ENCODE measurements around the gene CLASP1.
"Not testable (repeated sequence)": the region's sequence is repeated elsewhere in the genome, so short reads cannot be mapped to it uniquely, and the experiment has no call there.

CLASP1 gene

DNA sequence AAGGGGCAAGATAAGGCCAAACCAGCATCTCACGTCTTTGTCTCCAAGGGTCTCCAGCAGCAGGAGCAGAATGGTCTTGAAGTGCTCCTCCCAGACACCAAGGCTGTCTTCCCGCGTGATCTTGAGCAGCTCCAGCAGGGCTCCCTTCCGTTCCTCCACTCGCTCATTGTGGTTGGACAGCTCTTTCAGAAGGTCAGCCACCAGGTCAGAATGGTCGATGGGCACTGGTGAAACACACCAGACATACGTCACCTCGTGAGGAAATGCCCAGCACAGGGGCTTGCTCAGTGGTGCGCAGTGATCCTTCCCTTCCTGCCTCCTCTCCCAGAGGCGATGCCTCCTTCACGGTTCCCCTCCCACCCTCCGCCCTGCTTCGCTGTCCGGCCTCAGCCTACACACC lies 284.2 kb downstream of the CLASP1 start:
- DNase-seq = no peak

DNA sequence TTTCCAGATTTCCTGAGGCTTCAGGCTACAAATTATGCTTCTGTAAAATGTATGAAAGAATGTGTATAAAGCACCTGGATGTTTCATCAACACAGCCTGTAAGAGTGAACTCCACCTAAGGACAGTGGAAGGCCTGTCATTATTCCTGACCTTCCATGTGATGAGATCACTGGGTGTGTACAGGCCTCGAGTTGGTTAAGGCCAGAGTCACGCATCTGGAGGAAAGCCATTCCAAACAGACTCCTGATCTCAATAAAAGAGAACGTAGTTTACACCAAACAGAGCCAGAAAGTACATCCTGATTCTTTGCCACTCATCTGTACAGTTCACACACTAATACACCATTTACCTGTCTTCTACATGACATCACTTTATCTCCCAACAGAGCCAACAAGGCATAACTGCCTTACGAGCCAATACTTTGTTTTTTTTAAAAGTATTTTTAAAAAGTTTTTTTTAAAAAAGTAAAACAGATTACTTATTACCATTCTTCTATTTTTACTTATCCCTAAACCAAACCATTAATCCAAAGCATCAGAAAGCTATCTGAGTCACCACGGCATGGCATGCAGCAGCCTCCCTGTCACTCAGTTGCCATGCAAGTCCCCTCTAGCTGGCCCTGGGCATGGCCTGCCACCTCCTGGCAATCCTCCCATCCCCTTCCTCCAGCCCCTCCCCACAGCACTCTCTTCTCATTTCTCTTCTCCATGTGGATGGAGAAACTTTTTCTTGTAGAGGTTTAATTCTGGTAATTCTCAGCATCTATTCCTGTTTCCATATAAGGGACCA lies 285.4 kb downstream of the CLASP1 start:
- no peak for DNase-seq

DNA sequence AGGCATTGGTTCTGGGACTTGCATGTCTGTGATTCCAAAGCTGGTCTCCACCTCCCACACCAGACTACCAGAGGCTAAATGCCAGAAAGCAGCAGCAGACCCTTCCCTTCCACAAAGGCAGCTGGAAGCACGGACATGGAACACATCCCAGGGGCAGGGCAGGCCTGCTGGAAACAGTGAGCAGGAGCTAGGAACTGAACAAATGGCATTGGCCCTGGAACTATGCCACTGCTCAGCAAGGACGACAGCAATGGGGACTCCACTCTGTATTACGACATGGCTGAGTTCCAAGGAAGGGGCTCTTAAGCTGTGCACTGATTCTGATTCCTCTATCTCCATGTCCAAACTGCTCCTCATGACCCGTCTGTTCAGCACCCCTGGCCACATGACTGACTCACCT lies 286.5 kb downstream of the CLASP1 start:
- DNase-seq = no peak

DNA sequence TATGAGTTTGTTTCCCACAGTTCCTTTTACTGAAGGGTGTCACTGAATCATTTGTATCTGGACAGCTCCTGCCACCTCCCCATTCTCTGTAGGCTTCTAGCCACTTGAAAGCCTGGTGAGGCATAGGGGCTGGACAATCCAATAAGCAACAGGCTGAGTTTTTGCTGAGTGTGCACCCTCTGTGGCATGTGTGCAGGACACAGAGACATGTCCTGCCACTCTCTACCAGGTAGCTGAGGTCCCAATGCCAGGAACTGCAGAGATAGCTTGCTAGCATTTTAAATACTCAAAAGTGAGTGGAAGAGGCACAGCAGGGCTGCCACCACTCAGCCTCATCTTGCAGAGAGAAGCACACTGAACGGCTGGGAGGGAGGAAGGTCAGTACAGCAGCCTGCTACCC lies 287.0 kb downstream of the CLASP1 start:
- DNase-seq = no peak

DNA sequence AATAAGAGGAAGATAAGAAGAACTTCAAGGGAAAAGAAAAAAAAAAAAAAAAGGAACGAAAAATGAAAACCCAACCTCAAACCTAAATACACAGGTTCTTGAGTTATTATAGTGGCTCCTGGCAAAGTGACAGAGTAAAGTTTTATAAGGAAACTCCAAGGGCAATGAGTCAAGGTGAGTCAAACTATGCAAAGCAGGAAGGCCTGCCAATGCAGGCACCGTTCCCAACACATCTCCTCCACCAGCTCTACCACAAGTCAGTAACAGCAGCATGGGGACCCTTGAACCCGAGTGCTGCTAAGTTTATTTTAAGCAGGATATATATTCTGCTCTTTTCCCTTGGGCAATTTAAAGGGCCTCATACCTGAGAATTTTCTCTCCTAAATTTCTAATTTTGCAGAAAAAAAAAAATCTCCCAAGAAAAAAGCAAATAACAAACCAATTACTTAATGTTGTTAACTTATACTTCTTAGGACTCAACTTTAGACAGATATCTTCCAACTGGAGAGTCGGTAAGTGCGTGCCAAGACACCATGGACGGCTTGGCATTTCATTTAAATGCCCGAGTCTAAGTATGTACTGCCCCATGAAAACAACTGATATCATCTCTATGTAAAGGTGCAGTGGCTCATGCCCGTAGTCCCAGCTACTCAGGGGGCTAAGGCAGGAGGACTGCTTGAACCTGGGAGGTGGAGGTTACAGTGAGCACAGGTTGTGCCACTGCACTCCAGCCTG lies 288.5 kb downstream of the CLASP1 start:
- no peak for DNase-seq

DNA sequence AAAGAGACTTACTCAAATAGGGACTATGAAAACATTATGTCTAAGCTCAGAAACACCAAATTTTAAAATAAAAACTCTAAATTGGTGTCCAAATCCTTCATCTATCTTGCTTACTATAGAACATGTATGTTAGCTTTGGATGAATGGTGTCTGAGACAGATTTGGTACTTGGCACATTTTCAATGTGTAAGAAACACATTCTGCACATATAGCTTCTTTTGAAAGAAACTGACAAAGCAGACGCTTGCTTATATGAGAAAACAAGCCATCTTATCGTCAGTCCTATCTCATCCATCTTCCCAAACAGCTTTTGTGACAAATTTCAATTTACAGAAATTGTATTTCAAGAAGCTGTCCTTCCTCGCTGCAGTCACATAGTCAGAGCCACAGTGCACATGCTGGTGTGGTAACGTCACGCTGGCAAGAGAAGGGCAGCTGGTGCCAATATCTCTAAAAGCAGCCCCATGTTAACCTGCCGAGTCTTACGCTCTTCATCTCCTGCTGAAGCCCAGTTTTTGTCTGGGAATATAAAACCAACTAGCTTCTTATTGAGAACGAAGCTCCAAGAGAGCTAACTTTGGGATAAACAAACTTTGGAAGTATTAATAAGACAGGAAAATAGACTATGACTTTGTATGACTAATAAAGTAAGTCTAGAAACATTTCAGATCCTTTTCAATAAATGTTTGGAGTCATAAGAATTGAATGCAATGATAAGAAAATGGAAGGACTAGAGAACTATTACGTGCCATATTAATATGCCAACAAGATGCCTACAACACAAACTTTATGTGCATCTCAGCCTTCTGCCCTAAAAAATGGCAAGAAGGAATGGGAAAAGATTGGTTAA lies 289.3 kb downstream of the CLASP1 start:
- no peak for DNase-seq

DNA sequence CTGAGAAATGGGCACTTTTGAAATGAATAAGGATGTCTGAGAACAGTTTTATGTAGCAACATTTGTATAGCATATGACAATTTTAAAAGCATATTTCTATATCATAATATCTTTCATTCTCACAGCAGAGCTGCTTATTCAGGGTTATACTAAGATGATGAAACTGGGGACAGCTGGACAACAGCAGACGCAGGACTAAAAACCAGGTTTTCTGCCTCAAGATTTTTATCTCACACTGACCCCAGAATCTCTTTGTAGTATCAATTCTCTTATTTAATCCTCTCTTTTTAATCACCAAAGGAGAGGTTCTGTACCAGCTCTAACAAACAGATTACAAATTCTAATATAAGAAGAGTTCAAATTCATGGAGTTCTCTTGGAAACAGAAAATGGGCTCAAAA lies 290.1 kb downstream of the CLASP1 start:
- no peak for DNase-seq

DNA sequence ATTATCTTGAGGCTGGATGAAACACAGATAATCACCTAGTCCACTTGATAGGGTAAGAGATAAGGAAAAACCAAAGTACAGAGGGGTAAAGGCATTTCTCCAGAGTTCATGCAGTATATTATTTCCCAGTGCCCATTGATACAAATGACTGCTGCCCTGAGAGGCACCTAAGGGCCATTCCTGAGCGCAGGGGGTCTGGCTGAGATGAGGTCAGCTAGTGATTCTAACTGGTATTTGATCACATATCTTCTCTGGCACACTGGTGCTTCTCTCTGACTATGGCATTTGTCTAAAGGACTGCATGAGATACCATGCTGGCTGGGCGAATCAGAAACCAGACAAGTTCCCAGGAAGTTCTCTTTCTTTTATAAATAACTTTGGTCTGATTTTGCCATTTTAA lies 291.0 kb downstream of the CLASP1 start:
- no peak for DNase-seq

DNA sequence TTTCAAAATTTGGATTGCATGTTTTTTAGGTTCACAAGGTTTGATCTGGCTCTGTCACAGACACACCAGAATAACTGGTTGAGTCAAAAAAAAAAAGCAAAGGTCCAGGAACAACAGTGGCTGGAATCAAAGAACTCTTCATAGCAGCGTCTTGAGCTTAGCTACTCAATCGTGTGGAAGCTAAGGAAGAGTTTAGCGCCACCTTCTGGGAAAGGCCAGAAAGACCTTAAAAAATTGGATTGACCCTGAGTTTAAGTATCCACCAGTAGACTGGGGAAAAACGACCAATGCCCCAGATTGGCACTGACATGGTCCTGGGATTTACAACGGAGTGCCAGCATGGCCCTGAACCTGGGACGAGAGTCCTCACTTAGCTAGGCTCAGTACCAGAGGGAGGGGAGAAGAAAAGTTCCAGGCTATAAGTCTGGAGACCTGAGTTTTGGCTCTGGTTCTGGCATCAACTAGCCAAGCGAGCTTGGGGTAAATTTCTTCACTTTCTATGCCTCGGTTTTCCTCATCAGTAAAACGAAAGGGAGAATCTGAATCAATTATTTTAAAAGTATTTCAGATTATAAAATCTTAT lies 293.1 kb downstream of the CLASP1 start:
- DNase-seq = peak; percentile 68

DNA sequence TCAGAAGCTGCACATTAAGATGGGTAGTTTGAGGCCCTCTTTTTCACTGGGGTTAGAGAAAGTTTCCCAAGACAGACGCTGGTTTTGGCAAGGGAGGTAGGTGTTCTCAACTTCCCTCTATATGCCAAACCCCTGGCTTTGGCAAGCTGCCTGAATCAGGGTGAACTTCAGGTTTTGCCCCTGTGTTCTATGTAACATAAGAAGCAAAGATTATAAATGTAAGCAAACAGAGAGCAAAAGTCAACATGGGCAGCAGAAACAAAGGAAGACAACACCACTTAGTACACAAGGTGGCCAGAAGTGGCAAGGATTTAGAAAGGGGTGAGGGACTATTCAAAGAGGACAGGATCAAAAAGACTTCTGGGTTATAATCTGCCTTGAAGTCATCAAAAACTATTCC lies 293.8 kb downstream of the CLASP1 start:
- DNase-seq = peak; percentile 54

DNA sequence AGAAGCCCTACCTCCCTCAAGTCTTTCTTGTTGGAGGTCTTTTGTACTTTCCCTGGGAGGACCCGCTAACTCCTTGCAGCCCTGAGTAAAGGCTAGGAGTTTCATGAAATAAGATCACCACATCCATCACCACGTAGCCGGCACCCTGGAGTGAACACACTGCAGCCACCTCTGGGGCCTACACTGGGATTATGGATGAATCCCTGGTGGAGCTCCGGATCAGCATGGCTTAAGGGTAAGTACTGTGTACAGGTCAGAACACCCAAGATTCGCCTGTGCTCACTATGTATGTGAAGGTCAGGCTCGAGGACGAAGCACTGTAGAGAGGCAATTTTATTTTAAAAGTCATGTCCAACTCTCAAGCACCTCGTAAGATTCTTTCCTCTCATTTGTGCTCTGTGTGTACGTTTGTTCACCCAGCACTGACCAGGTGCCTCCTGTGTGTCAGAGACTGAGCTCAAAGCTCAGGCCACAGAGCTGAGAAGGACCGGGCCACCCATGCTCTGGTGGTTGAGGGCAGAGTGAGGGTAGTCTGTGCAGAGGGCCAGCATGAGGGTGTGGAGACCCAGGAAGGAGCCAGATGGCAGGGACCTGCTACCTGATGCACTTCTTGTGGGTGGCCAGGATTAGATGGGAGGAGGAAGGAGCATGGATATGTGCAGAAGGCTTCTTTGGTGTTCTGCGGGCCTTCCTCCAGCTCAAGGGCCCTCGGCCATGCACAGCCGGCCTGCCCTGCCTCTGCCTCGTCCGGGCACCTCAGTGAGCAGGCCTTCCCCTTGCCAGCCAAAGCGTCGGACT lies 297.5 kb downstream of the CLASP1 start:
- DNase-seq = no peak

DNA sequence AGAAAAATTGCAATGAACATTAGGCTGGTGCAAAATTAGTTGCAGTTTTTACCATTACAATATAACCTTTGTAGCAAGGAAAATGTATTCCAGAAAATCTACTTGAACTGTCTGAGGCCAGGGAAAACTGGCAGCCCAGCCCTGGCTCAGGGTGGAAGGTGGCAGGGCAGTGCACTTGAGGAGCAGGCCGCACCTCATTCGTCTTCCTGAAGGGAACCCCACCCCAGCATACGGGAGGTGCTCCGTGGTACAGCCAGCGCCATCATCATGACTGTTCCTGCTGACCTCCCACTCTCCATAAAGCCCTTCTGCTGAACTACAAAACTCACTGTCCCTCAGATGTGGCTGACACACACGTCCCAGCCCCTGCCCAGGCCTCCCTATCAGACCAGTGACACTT lies 298.4 kb downstream of the CLASP1 start:
- no peak for DNase-seq

DNA sequence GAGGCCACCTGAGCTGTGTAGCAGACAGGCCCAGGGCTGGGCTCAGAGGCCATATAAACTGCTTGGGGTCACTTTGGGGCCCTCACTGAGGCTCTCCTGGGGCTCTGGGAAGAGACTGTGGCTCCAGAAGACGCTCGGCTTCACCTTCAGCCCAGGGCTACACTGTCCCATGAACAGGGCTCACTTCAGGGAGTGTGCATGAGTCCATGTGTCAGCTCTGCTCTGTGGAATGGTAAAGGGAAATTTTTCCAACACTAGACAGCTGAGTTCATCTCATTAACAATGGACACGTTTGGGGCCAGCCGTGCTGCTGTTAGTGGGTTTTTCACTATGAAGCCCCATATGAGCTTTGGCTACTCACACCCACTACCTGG lies 298.9 kb downstream of the CLASP1 start:
- DNase-seq = no peak

DNA sequence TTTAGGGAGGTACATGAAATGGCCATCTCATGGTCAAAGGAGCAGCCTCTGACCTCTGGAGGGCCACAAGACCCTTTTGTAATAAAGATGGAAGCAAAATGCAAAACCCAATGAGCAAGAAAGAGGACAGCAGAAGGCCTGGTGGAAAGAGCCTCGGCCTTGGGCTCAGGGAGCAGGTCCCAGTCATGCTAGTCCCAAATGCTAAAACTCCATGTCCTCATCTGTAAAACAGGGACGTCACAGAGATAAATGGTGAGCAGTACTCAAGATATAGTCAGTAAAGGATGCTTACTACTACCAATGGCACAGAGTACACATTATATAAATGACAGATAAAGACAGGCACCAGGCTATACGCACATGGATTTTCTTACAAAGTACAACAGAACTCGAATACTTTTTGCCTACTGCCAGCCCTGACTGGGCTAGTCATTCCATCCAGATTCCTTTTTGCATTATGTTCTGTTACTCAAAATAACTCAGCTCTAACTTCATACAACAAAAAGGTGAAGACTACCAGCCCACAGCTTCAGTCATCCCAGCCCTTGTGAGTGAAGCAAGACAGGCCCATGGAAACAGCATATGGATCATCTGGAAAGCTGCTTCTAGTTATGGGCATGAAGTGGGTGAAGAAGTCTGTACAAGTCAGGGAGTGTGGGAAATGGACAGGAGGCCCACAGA lies 299.4 kb downstream of the CLASP1 start:
- DNase-seq = no peak

DNA sequence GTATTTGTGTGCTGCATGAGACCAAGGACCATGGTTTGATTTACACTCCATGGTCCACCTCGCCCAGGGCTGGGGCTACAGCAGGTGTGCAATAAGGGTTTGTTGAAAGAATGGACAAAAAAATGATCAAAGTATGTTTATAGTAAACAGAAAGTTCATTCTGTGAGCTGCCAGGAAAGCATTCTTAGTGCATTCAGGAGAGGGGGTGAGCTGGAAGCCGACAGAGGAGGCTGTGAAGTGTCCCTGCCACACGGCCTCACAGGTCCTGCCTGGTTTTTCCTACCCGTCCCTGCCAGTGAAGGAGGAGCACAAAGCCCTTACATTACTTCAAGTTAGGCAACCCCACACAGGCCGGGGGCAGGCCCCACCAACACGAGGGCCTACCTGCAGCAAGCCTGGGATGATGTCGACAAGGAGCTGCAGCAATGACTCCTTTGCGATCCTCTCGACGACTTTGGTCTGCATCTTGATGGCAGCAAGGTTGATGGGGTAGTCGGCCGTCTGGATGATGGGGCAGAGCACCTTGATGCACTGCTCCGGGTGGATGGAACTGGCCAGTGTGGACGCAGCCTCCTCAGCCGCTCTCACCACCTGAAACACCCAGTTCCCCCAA lies 301.0 kb downstream of the CLASP1 start:
- no peak for DNase-seq

DNA sequence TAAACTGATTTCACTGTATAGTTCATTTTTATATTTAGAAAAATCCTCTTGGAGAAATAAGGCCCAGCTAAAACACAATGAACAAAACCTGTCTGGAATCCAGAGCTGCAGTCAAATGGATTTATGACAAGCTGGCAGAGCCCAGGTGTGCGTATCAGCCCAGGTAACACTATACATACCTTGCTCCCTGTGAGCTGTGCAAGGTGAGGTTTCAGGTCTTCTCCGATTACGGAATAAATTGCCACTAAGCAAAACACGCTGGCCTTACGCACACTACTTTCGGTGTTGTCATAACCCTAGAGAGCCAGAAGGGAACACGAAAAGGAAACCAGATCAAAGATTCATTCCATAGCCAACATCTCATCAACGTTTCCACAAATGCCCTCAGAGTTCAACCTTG lies 302.4 kb downstream of the CLASP1 start:
- no peak for DNase-seq

DNA sequence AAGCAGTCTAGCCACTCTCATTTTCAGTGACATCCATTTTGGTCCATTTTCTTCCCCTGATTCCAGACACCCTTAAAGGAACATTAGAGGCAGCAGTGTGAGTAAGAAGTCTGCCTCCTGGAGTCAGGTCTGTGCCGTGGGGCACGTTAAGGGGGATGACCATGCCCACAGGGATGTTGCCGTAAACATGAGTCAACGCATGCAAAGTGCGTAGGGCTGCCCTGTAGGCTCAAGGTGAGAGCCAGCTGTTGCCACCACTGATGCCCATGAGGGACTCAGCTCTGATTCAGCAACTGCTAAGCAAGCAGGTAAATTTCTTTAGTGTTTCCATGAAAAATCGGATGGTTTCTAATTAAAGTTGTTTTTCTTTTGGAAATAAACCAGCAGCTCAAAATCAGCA lies 302.9 kb downstream of the CLASP1 start:
- no peak for DNase-seq

DNA sequence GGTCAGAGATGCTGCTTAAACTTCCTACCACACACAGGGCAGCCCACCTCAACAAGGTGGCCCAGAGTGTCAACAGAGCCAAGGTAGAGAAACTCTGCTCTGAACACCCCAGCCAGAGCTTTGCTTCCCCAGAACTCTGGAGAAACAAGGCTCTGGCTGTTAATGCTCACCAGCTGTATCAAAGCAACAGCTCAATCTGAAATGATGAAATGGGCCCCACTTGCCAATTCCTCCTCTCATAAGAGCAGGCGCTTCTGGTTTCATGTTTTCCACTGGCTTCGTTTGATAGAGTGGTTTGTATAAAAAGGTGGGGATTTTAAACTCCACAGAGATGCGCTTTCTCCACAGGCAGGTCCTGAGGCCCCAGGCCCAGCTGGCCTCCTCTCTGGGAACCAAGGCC lies 303.4 kb downstream of the CLASP1 start:
- no peak for DNase-seq

DNA sequence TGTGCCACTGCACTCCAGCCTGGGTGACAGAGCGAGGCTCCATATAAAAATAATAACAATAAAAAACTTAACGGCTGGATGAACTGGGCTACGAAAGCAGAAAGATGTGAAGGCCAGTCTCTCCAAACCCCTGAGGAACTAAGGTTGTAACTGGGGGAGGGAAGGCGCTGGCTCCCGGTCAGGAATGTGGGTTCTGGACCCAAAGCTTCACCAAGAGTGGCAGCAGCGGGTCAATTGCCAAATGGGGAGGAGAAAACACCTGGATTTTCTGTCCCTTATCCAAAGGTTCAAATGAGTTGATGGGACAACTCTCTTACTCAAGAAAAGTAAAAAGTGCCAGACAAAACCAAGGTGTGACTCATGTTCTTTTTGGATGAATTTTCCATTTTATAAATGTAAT lies 304.2 kb downstream of the CLASP1 start:
- no peak for DNase-seq

DNA sequence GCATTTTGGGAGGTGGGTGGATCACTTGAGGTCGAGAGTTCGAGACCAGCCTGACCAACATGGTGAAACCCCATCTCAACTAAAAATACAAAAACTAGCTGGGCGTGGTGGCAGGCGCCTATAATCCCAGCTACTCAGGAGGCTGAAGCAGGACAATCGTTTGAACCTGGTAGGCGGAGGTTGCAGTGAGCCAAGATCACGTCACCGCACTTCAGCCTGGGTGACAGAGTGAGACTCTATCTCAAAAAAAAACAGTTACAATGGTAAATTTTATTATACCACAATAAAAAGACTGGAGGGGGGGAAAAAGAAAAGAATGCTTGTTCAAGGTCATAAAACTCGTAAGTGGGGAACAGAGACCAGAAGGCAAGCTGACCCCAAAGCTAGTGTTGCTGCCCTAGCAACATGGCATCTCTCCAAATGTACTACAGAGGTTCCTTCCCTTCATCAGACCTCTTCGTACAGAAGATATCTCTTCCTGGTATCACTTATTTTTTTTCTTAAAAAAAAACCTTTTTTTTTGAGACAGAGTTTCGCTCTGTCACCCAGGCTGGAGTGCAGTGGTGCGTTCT lies 305.3 kb downstream of the CLASP1 start:
- DNase-seq = not testable (repeated sequence)

DNA sequence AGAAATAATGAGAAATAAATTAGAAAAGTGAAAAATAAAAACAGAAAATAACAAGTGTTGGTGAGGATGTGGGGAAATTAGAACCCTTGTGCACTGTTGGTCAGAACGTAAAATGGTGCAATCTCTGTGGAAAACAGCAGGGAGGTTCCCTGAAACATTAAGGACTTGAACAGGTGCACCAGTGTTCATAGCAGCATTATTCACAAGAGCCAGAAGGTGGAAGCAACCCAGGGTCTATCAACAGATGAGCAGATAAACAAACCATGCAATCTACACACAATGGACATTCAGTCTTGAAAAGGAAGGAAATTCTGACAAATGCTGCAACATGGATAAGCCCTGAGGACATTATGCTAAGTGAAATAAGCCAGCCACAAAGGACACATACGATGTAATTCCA lies 306.1 kb downstream of the CLASP1 start:
- peak; percentile 57 for DNase-seq

All from NCI-H345 (cell line).